Ascending aorta (tissue), 2 donors: ENCODE data around the gene YTHDF2. TPM values are rescaled to one million over a fixed set of nuclear protein-coding genes. Genes with fewer than 3 reads are reported as not detected.
"Not testable (repeated sequence)": the region's sequence is repeated elsewhere in the genome, so short reads cannot be mapped to it uniquely, and the experiment has no call there.

Experiments
- DNase-seq, 2 donors: peaks; one replicate each; pipeline ENCODE4 v3.0.0-alpha.2; 2019; ENCODE audit warnings: low spot score in 2 of 2
- H3K27ac ChIP-seq, 2 donors: fragments of 200-600 bp; sonication (generic); one replicate each; pipeline ENCODE4 v1.5.1; 2016 to 2017; ENCODE audit warnings: mild to moderate bottlenecking in 1 of 2
- H3K27me3 ChIP-seq: fragments of 200-600 bp; sonication (generic); one replicate; pipeline ENCODE4 v1.5.1; 2017
- H3K36me3 ChIP-seq, 2 donors: fragments of 200-600 bp; sonication (generic); one replicate each; pipeline ENCODE4 v1.5.1; 2016
- H3K4me1 ChIP-seq, 2 donors: fragments of 200-600 bp; sonication (generic); one replicate each; pipeline ENCODE4 v1.5.1; 2016 to 2017; ENCODE audit warnings: mild to moderate bottlenecking in 1 of 2
- H3K4me3 ChIP-seq, 2 donors: fragments of 200-600 bp; sonication (generic); one replicate each; pipeline ENCODE4 v1.5.1; 2016 to 2017; ENCODE audit warnings: mild to moderate bottlenecking in 1 of 2
- H3K9me3 ChIP-seq, 2 donors: fragments of 200-600 bp; sonication (generic); one replicate each; pipeline ENCODE4 v1.5.1; 2016
- intact Hi-C: fragments of 100-400 bp; cut with DNase I; formaldehyde crosslinking; loops from one replicate; pipeline ENCODE4 v1.15.1; 2023
- total RNA-seq: library from RNA; depleted of rRNA; stranded (reverse); fragments of >200 nt; gene quantifications from one replicate; pipeline ENCODE4 v1.1.0, GENCODE V29; 2016
- TF ChIP-seq, protein P1 (sequence below), 3 experiments: fragments of 200-600 bp in 2 of 3; fragments of 450-650 bp in 1 of 3; sonication (generic) in 2 of 3; IDR thresholded peaks; one replicate each; pipeline ENCODE4 v1.5.1; 2016 to 2019; ENCODE audit warnings: antibody characterized with exemption in 3 of 3, mild to moderate bottlenecking in 1 of 3, moderate library complexity in 1 of 3

Gene YTHDF2
- total RNA-seq, result 50.6 TPM

DNA sequence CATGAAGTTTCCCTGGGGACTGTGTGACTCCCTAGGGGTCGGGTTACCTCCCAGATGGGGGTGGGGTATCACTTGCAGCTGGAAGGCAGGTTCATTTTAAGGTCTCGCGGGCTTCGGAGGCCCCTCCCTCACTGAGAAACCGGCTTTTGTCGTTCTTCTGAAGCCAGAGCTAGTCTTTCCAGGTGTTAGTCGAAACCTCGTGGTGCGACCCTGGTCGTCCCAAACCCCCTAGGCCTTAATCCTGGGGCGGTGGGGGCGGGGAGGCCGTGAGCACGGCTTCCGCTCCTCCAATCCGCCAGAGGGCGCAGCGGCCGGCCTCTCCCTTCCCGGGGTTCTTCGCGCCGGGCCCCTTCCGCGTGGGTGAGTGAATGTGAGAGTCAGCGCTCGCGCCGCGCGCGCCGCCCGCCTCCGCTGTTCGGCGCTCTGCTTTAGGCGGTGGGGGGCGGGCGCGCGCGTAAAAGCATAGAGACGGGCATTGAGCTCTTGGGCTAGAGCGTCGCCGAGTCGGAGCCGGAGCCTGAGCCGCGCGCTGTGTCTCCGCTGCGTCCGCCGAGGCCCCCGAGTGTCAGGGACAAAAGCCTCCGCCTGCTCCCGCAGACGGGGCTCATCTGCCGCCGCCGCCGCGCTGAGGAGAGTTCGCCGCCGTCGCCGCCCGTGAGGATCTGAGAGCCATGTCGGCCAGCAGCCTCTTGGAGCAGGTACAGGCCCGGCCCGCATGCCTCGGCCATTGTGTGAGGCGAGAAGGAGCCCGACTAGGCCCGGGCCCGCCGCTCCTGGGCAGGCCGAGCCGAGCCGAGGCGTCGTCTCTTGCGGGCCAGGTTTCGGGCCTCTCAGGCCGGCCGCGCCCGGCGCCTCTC is at the start of gene YTHDF2:
TSS of gene YTHDF2 (plus strand) at position 491 of the 857 bp plus-strand sequence. CDS start at position 672, 181 bp downstream.
- H3K27ac ChIP-seq, result peak within 1 kb of the TSS; percentile 93 to 94
- TF ChIP-seq, protein P1, sequence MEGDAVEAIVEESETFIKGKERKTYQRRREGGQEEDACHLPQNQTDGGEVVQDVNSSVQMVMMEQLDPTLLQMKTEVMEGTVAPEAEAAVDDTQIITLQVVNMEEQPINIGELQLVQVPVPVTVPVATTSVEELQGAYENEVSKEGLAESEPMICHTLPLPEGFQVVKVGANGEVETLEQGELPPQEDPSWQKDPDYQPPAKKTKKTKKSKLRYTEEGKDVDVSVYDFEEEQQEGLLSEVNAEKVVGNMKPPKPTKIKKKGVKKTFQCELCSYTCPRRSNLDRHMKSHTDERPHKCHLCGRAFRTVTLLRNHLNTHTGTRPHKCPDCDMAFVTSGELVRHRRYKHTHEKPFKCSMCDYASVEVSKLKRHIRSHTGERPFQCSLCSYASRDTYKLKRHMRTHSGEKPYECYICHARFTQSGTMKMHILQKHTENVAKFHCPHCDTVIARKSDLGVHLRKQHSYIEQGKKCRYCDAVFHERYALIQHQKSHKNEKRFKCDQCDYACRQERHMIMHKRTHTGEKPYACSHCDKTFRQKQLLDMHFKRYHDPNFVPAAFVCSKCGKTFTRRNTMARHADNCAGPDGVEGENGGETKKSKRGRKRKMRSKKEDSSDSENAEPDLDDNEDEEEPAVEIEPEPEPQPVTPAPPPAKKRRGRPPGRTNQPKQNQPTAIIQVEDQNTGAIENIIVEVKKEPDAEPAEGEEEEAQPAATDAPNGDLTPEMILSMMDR (IDR thresholded peaks at IDR 0.05), result peak; percentile 93 to 95 (median 95)
- peaks cover 5 to 19% of the 10 kb centered on the region in 2 donors for H3K4me1 ChIP-seq
- H3K36me3 ChIP-seq, result peaks cover 18 to 29% of the 10 kb centered on the region in 2 donors
- H3K9me3 ChIP-seq, result no peaks in the 10 kb centered on the region
- H3K27me3 ChIP-seq, result no peaks in the 10 kb centered on the region
- intact Hi-C loops, result loop anchor here (1.0 to 5.0 kb wide), 7 partner anchors 68 to 478 kb away; partner anchors contain the start of genes GMEB1, SESN2 and SRSF4
- H3K4me3 ChIP-seq, result peak within 1 kb of the TSS; percentile 96 to 97
- DNase-seq, result peak; percentile 86 to 99

DNA sequence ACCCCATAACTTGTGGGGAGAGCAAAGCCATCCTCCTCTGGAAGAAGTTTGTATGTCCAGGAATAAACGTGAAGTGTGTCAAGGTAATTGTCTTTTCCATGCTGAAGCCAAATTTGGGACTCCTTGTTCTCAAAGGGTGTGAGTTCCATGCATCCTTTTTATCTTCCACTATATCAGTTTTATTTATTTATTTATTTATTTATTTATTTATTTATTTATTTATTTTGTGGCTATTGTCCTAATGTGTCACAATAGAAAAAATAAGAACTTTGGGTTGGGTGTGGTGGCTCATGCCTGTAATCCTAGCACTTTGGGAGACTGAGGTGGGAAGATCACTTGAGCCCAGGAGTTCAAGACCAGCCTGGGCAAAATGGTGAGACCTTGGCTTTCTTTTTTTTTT is 45.1 kb upstream of the YTHDF2 start:
- DNase-seq, H3K27me3 ChIP-seq, H3K4me1 ChIP-seq, H3K9me3 ChIP-seq, H3K4me3 ChIP-seq, H3K27ac ChIP-seq, intact Hi-C loops: not testable (repeated sequence)
- peaks cover 29 to 50% of the 10 kb centered on the region in 2 donors for H3K36me3 ChIP-seq

DNA sequence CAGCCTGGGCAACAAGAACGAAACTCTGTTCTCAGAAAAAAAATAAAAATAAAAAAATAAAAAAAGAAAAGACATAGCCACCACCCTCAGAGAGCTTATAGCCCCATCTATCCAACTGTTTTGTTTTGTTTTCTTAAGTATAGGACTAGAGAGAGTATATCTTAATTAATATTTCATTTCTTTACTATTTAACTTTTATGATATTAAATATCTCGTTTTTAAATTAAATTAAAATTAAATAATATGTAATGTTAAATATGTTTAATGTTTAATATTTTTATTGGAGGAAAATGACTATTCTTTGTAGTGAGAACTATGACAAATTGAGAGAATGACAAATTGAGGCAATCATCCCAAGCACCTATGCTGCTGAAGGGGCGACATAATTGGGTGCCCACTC is 33.1 kb upstream of the YTHDF2 start:
- H3K36me3 ChIP-seq, result peaks cover 52 to 84% of the 10 kb centered on the region in 2 donors
- H3K27me3 ChIP-seq, result no peaks in the 10 kb centered on the region
- no peaks in the 10 kb centered on the region for H3K9me3 ChIP-seq
- no peak for DNase-seq
- no peak overlapping the region for H3K27ac ChIP-seq
- no peak overlapping the region for H3K4me3 ChIP-seq
- H3K4me1 ChIP-seq, result no peaks in the 10 kb centered on the region
- intact Hi-C loops, result no loop called here
- TF ChIP-seq, protein P1 (IDR thresholded peaks at IDR 0.05), result no peak

DNA sequence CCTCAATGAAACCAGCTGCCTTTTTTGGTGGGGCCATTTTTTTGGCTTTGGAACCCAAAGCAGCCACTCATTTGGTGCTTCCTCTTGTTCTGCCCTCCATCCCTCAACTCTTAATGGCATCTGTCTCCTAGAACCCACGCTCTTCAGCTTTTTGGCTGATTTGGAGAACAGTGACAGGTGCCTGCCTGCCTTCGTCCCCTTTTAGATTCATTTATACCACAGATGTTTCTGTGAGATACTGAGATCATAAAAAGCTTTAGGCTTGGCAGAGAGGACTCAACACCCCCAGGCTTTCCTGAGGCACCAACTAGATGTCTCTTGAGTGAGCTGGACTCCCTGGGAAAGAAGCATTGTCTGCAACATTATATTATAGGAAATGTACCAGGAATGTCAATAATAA is 20.4 kb upstream of the YTHDF2 start:
- Histone ChIP-seq H3K4me1 (no peaks in the 10 kb centered on the region), H3K36me3 (peaks cover 19 to 41% of the 10 kb centered on the region in 2 donors), H3K4me3 (no peak overlapping the region), H3K9me3 (no peaks in the 10 kb centered on the region), H3K27me3 (no peaks in the 10 kb centered on the region), H3K27ac (no peak overlapping the region)
- intact Hi-C loops, result no loop called here
- TF ChIP-seq, protein P1 (IDR thresholded peaks at IDR 0.05), result no peak
- no peak for DNase-seq

DNA sequence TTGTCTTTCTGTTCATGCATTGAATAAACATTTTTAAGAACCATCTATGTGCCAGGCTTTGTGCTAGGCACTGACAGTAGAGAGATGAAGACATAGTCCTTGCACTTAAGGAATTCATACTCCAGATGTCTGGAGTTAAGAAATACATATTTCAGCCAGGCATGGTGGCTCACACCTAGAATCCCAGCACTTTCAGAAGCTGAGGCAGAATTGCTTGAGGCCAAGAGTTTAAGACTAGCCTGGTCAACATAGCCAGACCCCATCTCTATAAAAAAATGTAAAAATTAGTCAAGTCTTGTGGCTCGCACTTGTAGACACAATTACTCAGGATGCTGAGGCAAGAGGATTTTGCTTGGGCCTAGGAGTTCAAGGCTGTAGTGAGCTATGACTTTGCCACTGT is 18.6 kb upstream of the YTHDF2 start:
- no peaks in the 10 kb centered on the region for H3K9me3 ChIP-seq
- no peak for DNase-seq
- no peak overlapping the region for H3K27ac ChIP-seq
- H3K4me1 ChIP-seq, result no peaks in the 10 kb centered on the region
- TF ChIP-seq, protein P1 (IDR thresholded peaks at IDR 0.05), result no peak
- no peaks in the 10 kb centered on the region for H3K27me3 ChIP-seq
- no peak overlapping the region for H3K4me3 ChIP-seq
- H3K36me3 ChIP-seq, result peaks cover 7 to 27% of the 10 kb centered on the region in 2 donors
- intact Hi-C loops, result no loop called here

DNA sequence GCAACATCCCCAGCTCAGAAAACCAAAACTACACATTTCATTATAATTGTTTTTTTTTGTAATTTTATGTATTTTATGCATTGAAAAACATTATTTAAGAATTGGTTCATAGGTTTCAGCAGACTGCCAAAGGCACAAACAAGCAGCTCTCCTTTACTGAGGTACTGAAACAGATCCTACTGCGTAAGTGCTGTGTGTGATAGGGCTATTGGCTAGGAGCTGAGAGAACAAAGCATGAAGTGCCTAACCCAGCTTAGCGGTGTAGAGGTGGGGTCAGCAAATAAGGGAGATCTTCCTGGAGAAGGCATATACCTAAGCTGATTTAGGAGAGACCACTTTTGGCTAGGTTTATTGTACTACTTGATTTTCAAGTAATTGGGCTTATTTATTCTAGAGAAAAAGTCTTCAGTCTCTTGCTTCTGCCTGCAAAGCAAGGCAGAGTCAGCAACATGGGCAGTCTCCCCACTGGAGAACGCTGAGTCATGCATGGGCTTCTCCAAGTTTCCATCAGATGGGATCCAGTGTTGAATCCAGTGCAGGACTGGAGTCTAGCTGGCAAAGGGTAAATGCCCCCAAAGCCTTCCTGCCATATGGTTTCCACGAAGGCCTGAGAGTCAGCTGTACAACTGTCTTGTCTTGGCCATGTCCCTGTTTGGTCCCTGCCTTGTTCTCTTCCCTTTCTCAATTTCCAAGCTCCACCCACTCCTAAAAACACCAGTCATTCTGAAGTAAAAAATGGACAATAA is 18.0 kb upstream of the YTHDF2 start:
- Histone ChIP-seq H3K9me3 (no peaks in the 10 kb centered on the region), H3K4me1 (no peaks in the 10 kb centered on the region), H3K27me3 (no peaks in the 10 kb centered on the region), H3K36me3 (peaks cover 7 to 22% of the 10 kb centered on the region in 2 donors), H3K27ac (no peak overlapping the region), H3K4me3 (no peak overlapping the region)
- TF ChIP-seq, protein P1 (IDR thresholded peaks at IDR 0.05), result no peak
- DNase-seq, result no peak
- intact Hi-C loops, result no loop called here
